Activated CD4-positive, alpha-beta memory T cell treated with anti-CD3 and anti-CD28 coated beads for 36 hours (primary cell): ENCODE data around the gene IL18BP. TPM values are rescaled to one million over a fixed set of nuclear protein-coding genes. Genes with fewer than 3 reads are reported as not detected.
A peak's percentile ranks its signal among the peaks of the same experiment; 100 is the strongest.

Experiments
- CTCF ChIA-PET: fragments of 350-600 bp; sonication (Branson Sonifier 250); formaldehyde crosslinking; loops from one replicate; lab custom pipeline; 2021; ENCODE audit warnings: antibody characterized with exemption, inconsistent platforms; lab: Charles Lee
- POLR2A ChIA-PET: fragments of 350-600 bp; sonication (Branson Sonifier 250); formaldehyde crosslinking; loops from one replicate; lab custom pipeline; 2021; ENCODE audit warnings: antibody characterized with exemption; lab: Charles Lee
- DNase-seq: peaks from one replicate; pipeline ENCODE4 v3.0.0-alpha.2; 2020
- H3K27ac Mint-ChIP-seq: one replicate; pipeline ENCODE4 v1.8.0; 2021; ENCODE audit warnings: mixed read lengths
- H3K27me3 Mint-ChIP-seq: one replicate; pipeline ENCODE4 v1.8.0; 2021; ENCODE audit warnings: mixed read lengths
- H3K36me3 Mint-ChIP-seq: one replicate; pipeline ENCODE4 v1.8.0; 2021; ENCODE audit warnings: mixed read lengths
- H3K4me1 Mint-ChIP-seq: one replicate; pipeline ENCODE4 v1.8.0; 2021; ENCODE audit warnings: low read depth, mixed read lengths
- H3K4me3 Mint-ChIP-seq: one replicate; pipeline ENCODE4 v1.8.0; 2021; ENCODE audit warnings: mild to moderate bottlenecking, mixed read lengths
- H3K9me3 Mint-ChIP-seq: one replicate; pipeline ENCODE4 v1.8.0; 2021; ENCODE audit warnings: mixed read lengths
- intact Hi-C: fragments of 100-400 bp; cut with micrococcal nuclease; formaldehyde crosslinking; loops from one replicate; pipeline ENCODE4 v1.15.1; 2023
- total RNA-seq, 2 experiments: library from RNA; stranded (reverse); gene quantifications; one replicate each; pipeline ENCODE4 v1.2.3, GENCODE V29; 2021

The IL18BP gene
- total RNA-seq, 2 experiments from 2014 or later = 6.6 to 9.3 TPM

GRCh38 chr11:71996517-71996916, 2.2 kb upstream of the IL18BP start:
- no peak for DNase-seq
- ChIA-PET POLR2A (no interaction called here), CTCF (interaction anchor here (4.1 kb wide), 1 partner anchor 18 kb away, joined by 15 read pairs; no protein-coding TSS in a partner anchor)
- Mint-ChIP-seq H3K27ac (no peak overlapping the region), H3K9me3 (no peaks in the 10 kb centered on the region), H3K36me3 (peaks cover 7% of the 10 kb centered on the region), H3K27me3 (no peaks in the 10 kb centered on the region), H3K4me3 (no peak overlapping the region), H3K4me1 (peaks cover 26% of the 10 kb centered on the region)
- intact Hi-C loops = no loop called here

GRCh38 chr11:71996946-71997345, 1.8 kb upstream of the IL18BP start:
- H3K9me3 Mint-ChIP-seq = no peaks in the 10 kb centered on the region
- peaks cover 5% of the 10 kb centered on the region for H3K36me3 Mint-ChIP-seq
- POLR2A ChIA-PET = no interaction called here
- no peak for DNase-seq
- no peak overlapping the region for H3K27ac Mint-ChIP-seq
- intact Hi-C loops = no loop called here
- no peak overlapping the region for H3K4me3 Mint-ChIP-seq
- CTCF ChIA-PET = interaction anchor here (4.1 kb wide), 1 partner anchor 19 kb away, joined by 15 read pairs; no protein-coding TSS in a partner anchor
- no peaks in the 10 kb centered on the region for H3K27me3 Mint-ChIP-seq
- peaks cover 25% of the 10 kb centered on the region for H3K4me1 Mint-ChIP-seq

DNA sequence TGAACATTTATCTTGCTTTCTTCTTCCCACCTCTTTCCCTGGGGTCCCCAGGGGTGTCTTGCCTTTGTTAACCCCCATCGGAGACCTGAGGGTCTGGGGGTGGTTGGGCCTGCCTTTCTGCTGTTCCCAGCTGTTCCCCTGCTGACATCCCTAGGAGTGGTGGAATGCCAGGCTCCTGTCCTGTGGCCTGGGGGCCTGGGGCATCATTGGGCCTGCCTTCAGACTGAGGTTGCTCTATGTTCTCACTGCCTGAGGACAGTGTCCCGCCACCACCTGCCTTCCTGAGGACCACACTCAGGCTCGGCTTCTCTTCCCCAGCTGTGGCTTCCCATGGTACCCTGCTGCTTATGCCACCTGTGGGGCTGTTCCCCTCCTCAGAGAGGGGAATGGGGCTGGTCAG, 1.1 kb upstream of the IL18BP start:
- no peaks in the 10 kb centered on the region for H3K27me3 Mint-ChIP-seq
- peaks cover 10% of the 10 kb centered on the region for H3K36me3 Mint-ChIP-seq
- H3K4me3 Mint-ChIP-seq = no peak overlapping the region
- peaks cover 23% of the 10 kb centered on the region for H3K4me1 Mint-ChIP-seq
- no peak for DNase-seq
- H3K9me3 Mint-ChIP-seq = no peaks in the 10 kb centered on the region
- CTCF ChIA-PET = interaction anchor here (0.9 to 4.1 kb wide), 2 partner anchors 19 to 93 kb away, joined by 3 to 15 read pairs; no protein-coding TSS in a partner anchor
- intact Hi-C loops = no loop called here
- H3K27ac Mint-ChIP-seq = no peak overlapping the region
- POLR2A ChIA-PET = no interaction called here

- CTCF ChIA-PET = interaction anchor here (0.9 to 4.1 kb wide), 3 partner anchors 20 to 146 kb away, joined by 3 to 15 read pairs (median 3); no protein-coding TSS in a partner anchor
- H3K27me3 Mint-ChIP-seq = no peaks in the 10 kb centered on the region
- H3K9me3 Mint-ChIP-seq = no peaks in the 10 kb centered on the region
- DNase-seq = no peak
- H3K36me3 Mint-ChIP-seq = peaks cover 12% of the 10 kb centered on the region
- intact Hi-C loops = no loop called here
- H3K4me1 Mint-ChIP-seq = peaks cover 23% of the 10 kb centered on the region
- POLR2A ChIA-PET = interaction anchor here (0.6 kb wide), 1 partner anchor 42 kb away, joined by 3 read pairs; no protein-coding TSS in a partner anchor
- no peak overlapping the region for H3K4me3 Mint-ChIP-seq
- peak overlapping the region; percentile 81 for H3K27ac Mint-ChIP-seq
These were observed 648 bp upstream of the IL18BP start for GRCh38 chr11:71998061-71998460.

DNA sequence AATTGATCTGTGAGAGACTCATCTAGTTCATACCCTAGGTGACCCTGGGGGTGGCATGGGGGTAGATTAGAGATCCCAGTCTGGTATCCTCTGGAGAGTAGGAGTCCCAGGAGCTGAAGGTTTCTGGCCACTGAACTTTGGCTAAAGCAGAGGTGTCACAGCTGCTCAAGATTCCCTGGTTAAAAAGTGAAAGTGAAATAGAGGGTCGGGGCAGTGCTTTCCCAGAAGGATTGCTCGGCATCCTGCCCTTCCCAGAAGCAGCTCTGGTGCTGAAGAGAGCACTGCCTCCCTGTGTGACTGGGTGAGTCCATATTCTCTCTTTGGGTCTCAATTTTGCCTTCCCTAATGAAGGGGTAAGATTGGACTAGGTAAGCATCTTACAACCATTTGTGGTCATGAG, 653 bp downstream of the IL18BP start:
- Mint-ChIP-seq H3K36me3 (peaks cover 19% of the 10 kb centered on the region), H3K27ac (peak overlapping the region; percentile 81), H3K4me1 (peaks cover 23% of the 10 kb centered on the region), H3K9me3 (no peaks in the 10 kb centered on the region), H3K27me3 (no peaks in the 10 kb centered on the region), H3K4me3 (peak overlapping the region; percentile 52)
- intact Hi-C loops = no loop called here
- ChIA-PET POLR2A (interaction anchor here (0.6 to 1.4 kb wide), 4 partner anchors 13 to 685 kb away, joined by 3 to 4 read pairs (median 4); no protein-coding TSS in a partner anchor), CTCF (interaction anchor here (1.1 to 1.4 kb wide), 3 partner anchors 25 to 145 kb away, joined by 3 to 5 read pairs (median 4); no protein-coding TSS in a partner anchor)
- no peak for DNase-seq

GRCh38 chr11:71999798-72000197, 1.1 kb downstream of the IL18BP start:
- POLR2A ChIA-PET = interaction anchor here (0.6 to 1.4 kb wide), 4 partner anchors 13 to 685 kb away, joined by 3 to 4 read pairs (median 4); no protein-coding TSS in a partner anchor
- no peak for DNase-seq
- Mint-ChIP-seq H3K27ac (peak overlapping the region; percentile 81), H3K4me1 (peaks cover 23% of the 10 kb centered on the region), H3K27me3 (no peaks in the 10 kb centered on the region), H3K9me3 (no peaks in the 10 kb centered on the region), H3K4me3 (no peak overlapping the region), H3K36me3 (peaks cover 23% of the 10 kb centered on the region)
- intact Hi-C loops = no loop called here
- CTCF ChIA-PET = interaction anchor here (1.4 kb wide), 2 partner anchors 25 to 41 kb away, joined by 4 to 5 read pairs; no protein-coding TSS in a partner anchor

GRCh38 chr11:72000202-72000867, 1.6 kb downstream of the IL18BP start:
- intact Hi-C loops = no loop called here
- H3K36me3 Mint-ChIP-seq = peaks cover 28% of the 10 kb centered on the region
- H3K27me3 Mint-ChIP-seq = no peaks in the 10 kb centered on the region
- POLR2A ChIA-PET = interaction anchor here (1.4 kb wide), 1 partner anchor 15 kb away, joined by 4 read pairs; no protein-coding TSS in a partner anchor
- H3K4me1 Mint-ChIP-seq = peaks cover 23% of the 10 kb centered on the region
- DNase-seq = no peak
- no peak overlapping the region for H3K4me3 Mint-ChIP-seq
- H3K27ac Mint-ChIP-seq = peak overlapping the region; percentile 30
- CTCF ChIA-PET = interaction anchor here (1.4 kb wide), 1 partner anchor 24 kb away, joined by 5 read pairs; no protein-coding TSS in a partner anchor
- no peaks in the 10 kb centered on the region for H3K9me3 Mint-ChIP-seq

GRCh38 chr11:72001285-72001684, 2.6 kb downstream of the IL18BP start:
- H3K36me3 Mint-ChIP-seq = peaks cover 34% of the 10 kb centered on the region

DNA sequence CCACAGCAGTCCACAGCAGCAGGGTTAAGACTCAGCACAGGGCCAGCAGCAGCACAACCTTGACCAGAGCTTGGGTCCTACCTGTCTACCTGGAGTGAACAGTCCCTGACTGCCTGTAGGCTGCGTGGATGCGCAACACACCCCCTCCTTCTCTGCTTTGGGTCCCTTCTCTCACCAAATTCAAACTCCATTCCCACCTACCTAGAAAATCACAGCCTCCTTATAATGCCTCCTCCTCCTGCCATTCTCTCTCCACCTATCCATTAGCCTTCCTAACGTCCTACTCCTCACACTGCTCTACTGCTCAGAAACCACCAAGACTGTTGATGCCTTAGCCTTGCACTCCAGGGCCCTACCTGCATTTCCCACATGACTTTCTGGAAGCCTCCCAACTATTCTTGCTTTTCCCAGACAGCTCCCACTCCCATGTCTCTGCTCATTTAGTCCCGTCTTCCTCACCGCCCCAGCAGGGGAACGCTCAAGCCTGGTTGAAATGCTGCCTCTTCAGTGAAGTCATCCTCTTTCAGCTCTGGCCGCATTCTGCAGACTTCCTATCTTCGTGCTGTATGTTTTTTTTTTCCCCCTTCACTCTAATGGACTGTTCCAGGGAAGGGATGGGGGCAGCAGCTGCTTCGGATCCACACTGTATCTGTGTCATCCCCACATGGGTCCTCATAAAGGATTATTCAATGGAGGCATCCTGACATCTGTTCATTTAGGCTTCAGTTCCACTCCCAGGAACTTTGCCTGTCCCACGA, 3.3 kb downstream of the IL18BP start:
- peaks cover 23% of the 10 kb centered on the region for H3K4me1 Mint-ChIP-seq
- H3K9me3 Mint-ChIP-seq = no peaks in the 10 kb centered on the region
- intact Hi-C loops = no loop called here
- POLR2A ChIA-PET = interaction anchor here (1.0 to 1.4 kb wide), 2 partner anchors 13 to 14 kb away, joined by 3 read pairs; no protein-coding TSS in a partner anchor
- CTCF ChIA-PET = interaction anchor here (1.3 kb wide), 1 partner anchor 25 kb away, joined by 4 read pairs; no protein-coding TSS in a partner anchor
- peaks cover 37% of the 10 kb centered on the region for H3K36me3 Mint-ChIP-seq
- peak overlapping the region; percentile 19 for H3K27ac Mint-ChIP-seq
- DNase-seq = no peak
- H3K4me3 Mint-ChIP-seq = no peak overlapping the region
- H3K27me3 Mint-ChIP-seq = no peaks in the 10 kb centered on the region

More at GRCh38 chr11:72001285-72001684, 2.6 kb downstream of the IL18BP start:
- H3K4me1 Mint-ChIP-seq = peaks cover 23% of the 10 kb centered on the region
- DNase-seq = no peak
- no peak overlapping the region for H3K27ac Mint-ChIP-seq
- no peaks in the 10 kb centered on the region for H3K9me3 Mint-ChIP-seq
- no peak overlapping the region for H3K4me3 Mint-ChIP-seq
- ChIA-PET CTCF (interaction anchor here (0.8 to 1.3 kb wide), 2 partner anchors 24 kb away, joined by 4 read pairs; no protein-coding TSS in a partner anchor), POLR2A (interaction anchor here (1.4 kb wide), 1 partner anchor 13 kb away, joined by 3 read pairs; no protein-coding TSS in a partner anchor)
- intact Hi-C loops = no loop called here
- no peaks in the 10 kb centered on the region for H3K27me3 Mint-ChIP-seq

DNA sequence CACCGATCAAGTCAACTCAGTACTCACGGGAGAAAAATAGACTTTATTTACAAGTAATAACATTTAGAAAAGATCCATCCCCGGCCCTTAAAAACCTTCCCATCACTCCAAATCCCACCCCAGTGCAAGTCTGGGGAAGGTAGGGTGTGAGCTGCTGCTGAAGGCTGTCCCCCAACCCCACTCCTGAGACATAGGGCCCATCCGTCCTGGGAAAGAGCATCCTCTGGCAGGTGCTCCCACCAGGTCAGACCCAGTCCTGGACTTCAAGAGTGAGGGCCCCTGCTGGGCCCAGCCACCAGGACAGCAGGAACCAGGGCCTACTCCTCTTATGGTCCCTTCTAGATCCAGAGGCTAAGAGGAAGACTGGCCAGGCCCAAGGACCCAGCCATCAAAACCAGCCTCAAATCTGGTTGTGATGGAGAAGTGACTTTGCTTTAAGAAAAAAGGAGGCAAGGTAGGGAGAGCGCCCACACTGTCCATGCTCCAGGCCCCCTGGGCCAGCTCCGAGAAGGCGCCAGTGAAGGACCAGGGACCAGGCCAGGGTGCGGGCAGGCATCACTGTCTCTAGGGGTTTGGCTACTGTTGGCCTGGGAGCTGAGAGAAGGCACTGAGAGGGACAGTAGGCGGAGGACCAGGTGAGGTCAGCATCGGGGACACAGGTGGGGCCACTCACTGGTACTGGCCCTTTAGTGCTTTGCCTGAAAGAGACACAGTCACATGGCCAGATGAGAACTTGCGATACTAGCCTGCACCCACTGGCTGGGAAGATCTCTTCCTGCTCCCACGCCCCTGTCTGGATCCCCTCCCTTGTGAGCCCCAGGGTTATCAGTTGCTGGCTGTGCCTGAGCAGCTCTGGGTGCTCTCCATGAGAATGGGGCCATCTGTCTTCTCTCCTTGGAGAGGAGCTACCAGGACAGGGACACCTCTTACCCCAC, 4.4 kb downstream of the IL18BP start:
- ChIA-PET POLR2A (no interaction called here), CTCF (no interaction called here)
- no peak for DNase-seq
- Mint-ChIP-seq H3K27ac (peak overlapping the region; percentile 19), H3K9me3 (no peaks in the 10 kb centered on the region), H3K4me3 (no peak overlapping the region), H3K27me3 (no peaks in the 10 kb centered on the region), H3K36me3 (peaks cover 45% of the 10 kb centered on the region), H3K4me1 (peaks cover 21% of the 10 kb centered on the region)
- intact Hi-C loops = no loop called here

GRCh38 chr11:72003776-72004171, 5.1 kb downstream of the IL18BP start:
- Mint-ChIP-seq H3K36me3 (peaks cover 51% of the 10 kb centered on the region), H3K27me3 (no peaks in the 10 kb centered on the region), H3K9me3 (no peaks in the 10 kb centered on the region), H3K27ac (no peak overlapping the region), H3K4me3 (no peak overlapping the region), H3K4me1 (peaks cover 14% of the 10 kb centered on the region)
- intact Hi-C loops = no loop called here
- POLR2A ChIA-PET = no interaction called here
- no peak for DNase-seq
- CTCF ChIA-PET = no interaction called here
